ENCODE data around the gene HCFC1. TPM values are rescaled to one million over a fixed set of nuclear protein-coding genes. Genes with fewer than 3 reads are reported as not detected.

The HCFC1 gene
- total and polyA plus RNA-seq, 2 of the 8 experiments (the other 6 are each of a cell fraction or from before 2014, with no cell fraction given), result 24.9 to 117 TPM

DNA sequence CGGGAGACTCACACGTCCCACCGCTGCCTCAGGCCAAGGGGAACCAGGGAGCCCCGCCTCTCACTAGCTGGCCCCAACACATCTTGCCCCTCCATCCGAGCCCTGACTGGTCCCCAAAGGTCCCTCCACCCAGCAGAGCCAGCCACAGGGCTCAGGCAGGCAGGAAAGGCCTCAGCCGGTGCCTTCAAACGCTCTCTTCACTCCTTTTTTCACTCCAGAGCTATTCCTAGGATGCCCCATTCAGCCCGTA, 44.0 kb downstream of the HCFC1 start (continued):
- TF ChIP-seq CHD7 (IDR thresholded peaks at IDR 0.05; ENCODE audit: insufficient replicate concordance, low read length) (no peak), ASH2L (IDR thresholded peaks at IDR 0.05; ENCODE audit: low read length) (no peak), EP300 (IDR thresholded peaks at IDR 0.05; ENCODE audit: borderline replicate concordance in 1 of 2, low read depth in 2 of 2, low read length in 2 of 2) (no peak), POLR2A (IDR thresholded peaks at IDR 0.05; ENCODE audit: control extremely low read depth in 1 of 2, low read depth in 2 of 2, low read length in 2 of 2) (no peak)
